ENCODE data around the gene PERM1.

- TF ChIP-seq, protein P1, sequence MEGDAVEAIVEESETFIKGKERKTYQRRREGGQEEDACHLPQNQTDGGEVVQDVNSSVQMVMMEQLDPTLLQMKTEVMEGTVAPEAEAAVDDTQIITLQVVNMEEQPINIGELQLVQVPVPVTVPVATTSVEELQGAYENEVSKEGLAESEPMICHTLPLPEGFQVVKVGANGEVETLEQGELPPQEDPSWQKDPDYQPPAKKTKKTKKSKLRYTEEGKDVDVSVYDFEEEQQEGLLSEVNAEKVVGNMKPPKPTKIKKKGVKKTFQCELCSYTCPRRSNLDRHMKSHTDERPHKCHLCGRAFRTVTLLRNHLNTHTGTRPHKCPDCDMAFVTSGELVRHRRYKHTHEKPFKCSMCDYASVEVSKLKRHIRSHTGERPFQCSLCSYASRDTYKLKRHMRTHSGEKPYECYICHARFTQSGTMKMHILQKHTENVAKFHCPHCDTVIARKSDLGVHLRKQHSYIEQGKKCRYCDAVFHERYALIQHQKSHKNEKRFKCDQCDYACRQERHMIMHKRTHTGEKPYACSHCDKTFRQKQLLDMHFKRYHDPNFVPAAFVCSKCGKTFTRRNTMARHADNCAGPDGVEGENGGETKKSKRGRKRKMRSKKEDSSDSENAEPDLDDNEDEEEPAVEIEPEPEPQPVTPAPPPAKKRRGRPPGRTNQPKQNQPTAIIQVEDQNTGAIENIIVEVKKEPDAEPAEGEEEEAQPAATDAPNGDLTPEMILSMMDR (conservative IDR thresholded peaks at IDR 0.05), result no peak
- no peak for TF ChIP-seq EZH2 (IDR thresholded peaks at IDR 0.05; ENCODE audit: low read depth)
Observed at GRCh38 chr1:1001057-1001783, 19.3 kb upstream of the PERM1 start.
